Measurements from ENCODE around the gene ZNF750.

ZNF750 gene

GRCh38 chr17:82871776-82872561, 32.1 kb upstream of the ZNF750 start:
- Histone ChIP-seq H3K27ac (ENCODE audit: low read depth, low read length) (peak overlapping the region; percentile 81), H3K4me3 (ENCODE audit: low read length) (peak overlapping the region; percentile 51), H3K4me1 (ENCODE audit: control insufficient read depth, low read length) (peaks cover 58% of the 10 kb centered on the region), H3K9me2 (replicated peaks; ENCODE audit: control insufficient read depth, low read length) (no peaks in the 10 kb centered on the region), H3K4me2 (ENCODE audit: low read length) (peak overlapping the region; percentile 79), H3F3A (ENCODE audit: control insufficient read depth, insufficient read depth) (peaks cover 8% of the 10 kb centered on the region), H3K27me3 (ENCODE audit: control insufficient read depth, low read length) (no peaks in the 10 kb centered on the region), H3K79me2 (ENCODE audit: control insufficient read depth, low read length) (peaks cover 54% of the 10 kb centered on the region), H3K36me3 (ENCODE audit: control insufficient read depth, low read length) (peaks cover 30% of the 10 kb centered on the region), H4K20me1 (ENCODE audit: control insufficient read depth, insufficient read depth, low read depth, low read length) (no peaks in the 10 kb centered on the region), H3K9me3 (ENCODE audit: control insufficient read depth, insufficient read depth, low read length) (no peaks in the 10 kb centered on the region)
- no peak for TF ChIP-seq CTCF (IDR thresholded peaks at IDR 0.05; ENCODE audit: low read depth, low read length, poor library complexity, severe bottlenecking)
- no peak for TF ChIP-seq EZH2phosphoT487 (IDR thresholded peaks at IDR 0.05; ENCODE audit: borderline replicate concordance, low read length)

GRCh38 chr17:82871056-82871775, 31.4 kb upstream of the ZNF750 start:
- H3F3A ChIP-seq (ENCODE audit: control insufficient read depth, insufficient read depth): peaks cover 8% of the 10 kb centered on the region
- no peaks in the 10 kb centered on the region for H3K9me2 ChIP-seq (replicated peaks; ENCODE audit: control insufficient read depth, low read length)
- H3K4me1 ChIP-seq (ENCODE audit: control insufficient read depth, low read length): peaks cover 63% of the 10 kb centered on the region
- TF ChIP-seq CTCF (IDR thresholded peaks at IDR 0.05; ENCODE audit: low read depth, low read length, poor library complexity, severe bottlenecking) (peak; percentile 67), EZH2phosphoT487 (IDR thresholded peaks at IDR 0.05; ENCODE audit: borderline replicate concordance, low read length) (no peak)
- peak overlapping the region; percentile 51 for H3K4me3 ChIP-seq (ENCODE audit: low read length)
- H4K20me1 ChIP-seq (ENCODE audit: control insufficient read depth, insufficient read depth, low read depth, low read length): no peaks in the 10 kb centered on the region
- peak overlapping the region; percentile 79 for H3K4me2 ChIP-seq (ENCODE audit: low read length)
- H3K9me3 ChIP-seq (ENCODE audit: control insufficient read depth, insufficient read depth, low read length): no peaks in the 10 kb centered on the region
- H3K36me3 ChIP-seq (ENCODE audit: control insufficient read depth, low read length): peaks cover 30% of the 10 kb centered on the region
- H3K27ac ChIP-seq (ENCODE audit: low read depth, low read length): peak overlapping the region; percentile 81
- H3K27me3 ChIP-seq (ENCODE audit: control insufficient read depth, low read length): no peaks in the 10 kb centered on the region
- peaks cover 59% of the 10 kb centered on the region for H3K79me2 ChIP-seq (ENCODE audit: control insufficient read depth, low read length)

- H3K4me3 ChIP-seq (ENCODE audit: low read length): peak overlapping the region; percentile 46
- H3K27ac ChIP-seq (ENCODE audit: low read depth, low read length): peak overlapping the region; percentile 81
- peak overlapping the region; percentile 79 for H3K4me2 ChIP-seq (ENCODE audit: low read length)
- no peaks in the 10 kb centered on the region for H3K27me3 ChIP-seq (ENCODE audit: control insufficient read depth, low read length)
- H4K20me1 ChIP-seq (ENCODE audit: control insufficient read depth, insufficient read depth, low read depth, low read length): no peaks in the 10 kb centered on the region
- peaks cover 11% of the 10 kb centered on the region for H3F3A ChIP-seq (ENCODE audit: control insufficient read depth, insufficient read depth)
- H3K9me2 ChIP-seq (replicated peaks; ENCODE audit: control insufficient read depth, low read length): no peaks in the 10 kb centered on the region
- H3K9me3 ChIP-seq (ENCODE audit: control insufficient read depth, insufficient read depth, low read length): no peaks in the 10 kb centered on the region
- TF ChIP-seq CTCF (IDR thresholded peaks at IDR 0.05; ENCODE audit: low read depth, low read length, poor library complexity, severe bottlenecking) (no peak), EZH2phosphoT487 (IDR thresholded peaks at IDR 0.05; ENCODE audit: borderline replicate concordance, low read length) (no peak)
- peaks cover 65% of the 10 kb centered on the region for H3K79me2 ChIP-seq (ENCODE audit: control insufficient read depth, low read length)
- peaks cover 70% of the 10 kb centered on the region for H3K4me1 ChIP-seq (ENCODE audit: control insufficient read depth, low read length)
- H3K36me3 ChIP-seq (ENCODE audit: control insufficient read depth, low read length): peaks cover 30% of the 10 kb centered on the region
Observed at GRCh38 chr17:82870541-82870940, 30.7 kb upstream of the ZNF750 start.

Data from DOHH2 (cell line).